Right lobe of liver (tissue), 4 donors: Measurements from ENCODE around the gene GTPBP3.

Source experiments
- POLR2A ChIP-seq: fragments of 450-650 bp; IDR thresholded peaks from one replicate; pipeline ENCODE4 v1.6.1; 2017; ENCODE audit warnings: antibody characterized with exemption, mild to moderate bottlenecking
- TF ChIP-seq, protein P1 (sequence below), 4 donors: fragments of 200-600 bp in 3 of 4; fragments of 450-650 bp in 1 of 4; IDR thresholded peaks; one replicate each; pipeline versions ENCODE4 v1.5.1 to v1.8.0; 2016 to 2022; ENCODE audit warnings: antibody characterized with exemption in 4 of 4, mild to moderate bottlenecking in 2 of 4
- donor health status: DM: no; HTN: no; CAD: no.
- donor health status: DM: no; HTN: no; CAD: no.
- donor health status: DM: no; HTN: yes; CAD: no.

DNA sequence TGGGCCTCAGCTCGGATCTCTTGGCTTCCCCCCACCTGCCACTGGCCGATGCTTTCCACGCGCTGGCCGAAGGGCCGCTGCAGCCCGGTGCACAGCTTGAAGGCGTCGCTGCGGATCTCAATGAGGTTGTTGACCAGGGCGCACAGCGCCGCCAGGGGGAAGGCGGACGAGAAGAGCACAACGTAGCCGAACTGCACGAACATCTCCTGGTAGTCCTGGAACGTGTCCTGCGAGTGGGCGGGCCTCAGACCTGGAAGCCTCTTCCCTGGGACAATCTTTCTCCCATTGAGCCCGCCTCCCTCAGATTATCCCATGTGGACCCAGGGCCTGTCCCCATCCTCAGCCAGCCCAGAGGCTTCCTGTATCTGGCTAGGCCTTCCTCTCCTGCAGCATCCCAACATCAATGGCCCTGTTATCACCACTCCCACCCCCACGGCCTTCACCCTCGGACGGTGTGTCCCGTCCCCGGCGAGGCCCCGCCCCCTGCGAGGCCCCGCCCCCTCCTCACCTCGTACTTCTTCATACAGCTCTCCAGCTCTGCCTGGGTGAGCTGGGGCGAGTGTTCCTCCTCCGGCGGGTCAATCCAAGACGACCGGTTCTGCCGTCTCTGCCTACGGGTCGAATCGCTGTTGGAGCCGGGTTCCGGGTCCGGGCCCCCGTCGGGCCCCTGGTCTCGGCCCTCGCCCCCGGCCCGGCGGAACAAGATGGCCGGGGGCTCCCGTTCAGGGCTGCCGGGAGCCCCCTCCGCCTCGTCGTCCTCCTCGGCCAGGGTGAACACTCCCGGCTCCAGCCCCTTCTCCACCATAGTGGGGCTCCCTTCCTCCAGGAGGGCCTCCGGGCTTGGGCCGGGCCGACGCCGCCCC is 9.5 kb upstream of the GTPBP3 start:
- TF ChIP-seq, protein P1, sequence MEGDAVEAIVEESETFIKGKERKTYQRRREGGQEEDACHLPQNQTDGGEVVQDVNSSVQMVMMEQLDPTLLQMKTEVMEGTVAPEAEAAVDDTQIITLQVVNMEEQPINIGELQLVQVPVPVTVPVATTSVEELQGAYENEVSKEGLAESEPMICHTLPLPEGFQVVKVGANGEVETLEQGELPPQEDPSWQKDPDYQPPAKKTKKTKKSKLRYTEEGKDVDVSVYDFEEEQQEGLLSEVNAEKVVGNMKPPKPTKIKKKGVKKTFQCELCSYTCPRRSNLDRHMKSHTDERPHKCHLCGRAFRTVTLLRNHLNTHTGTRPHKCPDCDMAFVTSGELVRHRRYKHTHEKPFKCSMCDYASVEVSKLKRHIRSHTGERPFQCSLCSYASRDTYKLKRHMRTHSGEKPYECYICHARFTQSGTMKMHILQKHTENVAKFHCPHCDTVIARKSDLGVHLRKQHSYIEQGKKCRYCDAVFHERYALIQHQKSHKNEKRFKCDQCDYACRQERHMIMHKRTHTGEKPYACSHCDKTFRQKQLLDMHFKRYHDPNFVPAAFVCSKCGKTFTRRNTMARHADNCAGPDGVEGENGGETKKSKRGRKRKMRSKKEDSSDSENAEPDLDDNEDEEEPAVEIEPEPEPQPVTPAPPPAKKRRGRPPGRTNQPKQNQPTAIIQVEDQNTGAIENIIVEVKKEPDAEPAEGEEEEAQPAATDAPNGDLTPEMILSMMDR (IDR thresholded peaks at IDR 0.05), result peak in 2 of 4 donors; percentile 7 to 11
- TF ChIP-seq POLR2A, result no peak
